Astrocyte (in vitro differentiated cells and primary cell): ENCODE results near the gene PNPLA7. TPM values are rescaled to one million over a fixed set of nuclear protein-coding genes. Genes with fewer than 3 reads are reported as not detected.
"Not testable (repeated sequence)": the region's sequence is repeated elsewhere in the genome, so short reads cannot be mapped to it uniquely, and the experiment has no call there.

Source experiments
- DNase-seq: peaks from one replicate; pipeline ENCODE4 v3.0.0-alpha.2; 2010; ENCODE audit warnings: low read depth
- FAIRE-seq: peaks from 2 replicates; lab custom pipeline; 2011; peaks lifted over from hg19 to GRCh38; lab: Jason Lieb, UNC
- H2AFZ ChIP-seq: 2 replicates; pipeline ENCODE4 v1.6.0; 2012; ENCODE audit warnings: low read depth, low read length, inconsistent platforms
- H3K27ac ChIP-seq: 2 replicates; pipeline ENCODE4 v1.5.1; 2011; ENCODE audit warnings: low read depth, low read length, inconsistent platforms
- H3K27me3 ChIP-seq: 2 replicates; pipeline ENCODE4 v1.6.0; 2011; ENCODE audit warnings: low read length, inconsistent platforms; ENCODE audit not compliant: insufficient read depth
- H3K36me3 ChIP-seq: 2 replicates; pipeline ENCODE4 v1.5.1; 2011; ENCODE audit warnings: low read length, inconsistent platforms; ENCODE audit not compliant: insufficient read depth
- H3K4me1 ChIP-seq: 2 replicates; pipeline ENCODE4 v1.5.1; 2011; ENCODE audit warnings: low read length, inconsistent platforms; ENCODE audit not compliant: insufficient read depth
- H3K4me2 ChIP-seq: 2 replicates; pipeline ENCODE4 v1.6.0; 2012; ENCODE audit warnings: low read length, inconsistent platforms
- H3K4me3 ChIP-seq: 2 replicates; pipeline ENCODE4 v1.5.1; 2011; ENCODE audit warnings: low read depth, mild to moderate bottlenecking, low read length, inconsistent platforms; ENCODE audit not compliant: insufficient read depth
- H3K79me2 ChIP-seq: 2 replicates; pipeline ENCODE4 v1.6.0; 2012; ENCODE audit warnings: mild to moderate bottlenecking, low read length, inconsistent platforms; ENCODE audit not compliant: insufficient read depth
- H3K9ac ChIP-seq: 2 replicates; pipeline ENCODE4 v1.6.0; 2012; ENCODE audit warnings: mild to moderate bottlenecking, low read length, inconsistent platforms
- H3K9me3 ChIP-seq: 2 replicates; pipeline ENCODE4 v1.5.1; 2012; ENCODE audit warnings: low read depth, mild to moderate bottlenecking, low read length, inconsistent platforms; ENCODE audit not compliant: insufficient read depth
- H4K20me1 ChIP-seq: 2 replicates; pipeline ENCODE4 v1.6.0; 2012; ENCODE audit warnings: low read length, inconsistent platforms; ENCODE audit not compliant: insufficient read depth
- H3K27ac Mint-ChIP-seq: one replicate; pipeline ENCODE4 v1.8.0; 2021; ENCODE audit warnings: mild to moderate bottlenecking, mixed read lengths; ENCODE audit not compliant: unreplicated experiment
- H3K27me3 Mint-ChIP-seq: one replicate; pipeline ENCODE4 v1.8.0; 2021; ENCODE audit warnings: low read depth, mixed read lengths; ENCODE audit not compliant: unreplicated experiment
- H3K36me3 Mint-ChIP-seq: one replicate; pipeline ENCODE4 v1.8.0; 2021; ENCODE audit warnings: low read depth, mixed read lengths; ENCODE audit not compliant: unreplicated experiment
- H3K4me1 Mint-ChIP-seq: one replicate; pipeline ENCODE4 v1.8.0; 2021; ENCODE audit warnings: low read depth, mixed read lengths; ENCODE audit not compliant: unreplicated experiment
- H3K4me3 Mint-ChIP-seq: one replicate; pipeline ENCODE4 v1.8.0; 2021; ENCODE audit warnings: mild to moderate bottlenecking, moderate library complexity, mixed read lengths; ENCODE audit not compliant: unreplicated experiment
- H3K9me3 Mint-ChIP-seq: one replicate; pipeline ENCODE4 v1.8.0; 2021; ENCODE audit warnings: mild to moderate bottlenecking, mixed read lengths; ENCODE audit not compliant: unreplicated experiment
- EZH2 ChIP-seq: IDR thresholded peaks from 2 replicates; pipeline ENCODE4 v1.6.1; 2012; ENCODE audit warnings: mild to moderate bottlenecking, low read length, inconsistent platforms; ENCODE audit not compliant: insufficient read depth
- total RNA-seq: library from RNA; stranded (reverse); gene quantifications from 2 replicates; pipeline ENCODE4 v1.2.1, GENCODE V29; 2021
- TF ChIP-seq, protein P1 (sequence below): IDR thresholded peaks from 2 replicates; pipeline ENCODE4 v1.5.1; 2011; ENCODE audit warnings: low read depth, mild to moderate bottlenecking, inconsistent platforms, low read length, moderate library complexity; ENCODE audit not compliant: insufficient read depth

PNPLA7 gene
- total RNA-seq, 1 donor from 2014 or later = 2.6 TPM

DNA sequence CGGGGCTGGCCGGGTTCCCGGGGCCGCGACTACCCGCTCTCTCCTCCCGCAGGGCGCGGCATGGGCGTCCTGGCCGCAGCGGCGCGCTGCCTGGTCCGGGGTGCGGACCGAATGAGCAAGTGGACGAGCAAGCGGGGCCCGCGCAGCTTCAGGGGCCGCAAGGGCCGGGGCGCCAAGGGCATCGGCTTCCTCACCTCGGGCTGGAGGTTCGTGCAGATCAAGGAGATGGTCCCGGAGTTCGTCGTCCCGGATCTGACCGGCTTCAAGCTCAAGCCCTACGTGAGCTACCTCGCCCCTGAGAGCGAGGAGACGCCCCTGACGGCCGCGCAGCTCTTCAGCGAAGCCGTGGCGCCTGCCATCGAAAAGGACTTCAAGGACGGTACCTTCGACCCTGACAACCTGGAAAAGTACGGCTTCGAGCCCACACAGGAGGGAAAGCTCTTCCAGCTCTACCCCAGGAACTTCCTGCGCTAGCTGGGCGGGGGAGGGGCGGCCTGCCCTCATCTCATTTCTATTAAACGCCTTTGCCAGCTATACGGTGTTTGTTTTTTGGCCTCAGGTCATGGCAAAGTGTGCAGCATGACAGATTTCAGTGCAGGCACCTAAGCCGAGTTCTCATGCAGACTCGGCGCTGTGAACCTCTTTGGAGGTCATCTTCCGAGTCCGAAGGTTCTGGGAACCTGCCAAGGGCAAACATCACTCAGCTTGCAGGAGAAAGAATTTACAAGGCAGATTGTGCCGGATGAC lies 2.0 kb upstream of the PNPLA7 start:
- H3K4me3 ChIP-seq = peak overlapping the region; percentile 73
- no peaks in the 10 kb centered on the region for H3K27me3 ChIP-seq
- H3K27ac ChIP-seq = peak overlapping the region; percentile 51
- H3K9ac ChIP-seq = peak overlapping the region; percentile 83
- peaks cover 10% of the 10 kb centered on the region for H3K36me3 ChIP-seq
- Mint-ChIP-seq H3K27ac (peak overlapping the region; percentile 31), H3K36me3 (peaks cover 20% of the 10 kb centered on the region), H3K9me3 (no peaks in the 10 kb centered on the region), H3K4me3 (peak overlapping the region; percentile 91), H3K27me3 (no peaks in the 10 kb centered on the region), H3K4me1 (peaks cover 8% of the 10 kb centered on the region)
- H3K9me3 ChIP-seq = no peaks in the 10 kb centered on the region
- no peak for DNase-seq
- peaks cover 30% of the 10 kb centered on the region for H4K20me1 ChIP-seq
- peaks cover 17% of the 10 kb centered on the region for H3K79me2 ChIP-seq
- peaks cover 12% of the 10 kb centered on the region for H3K4me1 ChIP-seq
- H2AFZ ChIP-seq = peak overlapping the region; percentile 15
- TF ChIP-seq, protein P1, sequence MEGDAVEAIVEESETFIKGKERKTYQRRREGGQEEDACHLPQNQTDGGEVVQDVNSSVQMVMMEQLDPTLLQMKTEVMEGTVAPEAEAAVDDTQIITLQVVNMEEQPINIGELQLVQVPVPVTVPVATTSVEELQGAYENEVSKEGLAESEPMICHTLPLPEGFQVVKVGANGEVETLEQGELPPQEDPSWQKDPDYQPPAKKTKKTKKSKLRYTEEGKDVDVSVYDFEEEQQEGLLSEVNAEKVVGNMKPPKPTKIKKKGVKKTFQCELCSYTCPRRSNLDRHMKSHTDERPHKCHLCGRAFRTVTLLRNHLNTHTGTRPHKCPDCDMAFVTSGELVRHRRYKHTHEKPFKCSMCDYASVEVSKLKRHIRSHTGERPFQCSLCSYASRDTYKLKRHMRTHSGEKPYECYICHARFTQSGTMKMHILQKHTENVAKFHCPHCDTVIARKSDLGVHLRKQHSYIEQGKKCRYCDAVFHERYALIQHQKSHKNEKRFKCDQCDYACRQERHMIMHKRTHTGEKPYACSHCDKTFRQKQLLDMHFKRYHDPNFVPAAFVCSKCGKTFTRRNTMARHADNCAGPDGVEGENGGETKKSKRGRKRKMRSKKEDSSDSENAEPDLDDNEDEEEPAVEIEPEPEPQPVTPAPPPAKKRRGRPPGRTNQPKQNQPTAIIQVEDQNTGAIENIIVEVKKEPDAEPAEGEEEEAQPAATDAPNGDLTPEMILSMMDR = no peak
- no peak for TF ChIP-seq EZH2
- no peak for FAIRE-seq
- peak overlapping the region; percentile 86 for H3K4me2 ChIP-seq

DNA sequence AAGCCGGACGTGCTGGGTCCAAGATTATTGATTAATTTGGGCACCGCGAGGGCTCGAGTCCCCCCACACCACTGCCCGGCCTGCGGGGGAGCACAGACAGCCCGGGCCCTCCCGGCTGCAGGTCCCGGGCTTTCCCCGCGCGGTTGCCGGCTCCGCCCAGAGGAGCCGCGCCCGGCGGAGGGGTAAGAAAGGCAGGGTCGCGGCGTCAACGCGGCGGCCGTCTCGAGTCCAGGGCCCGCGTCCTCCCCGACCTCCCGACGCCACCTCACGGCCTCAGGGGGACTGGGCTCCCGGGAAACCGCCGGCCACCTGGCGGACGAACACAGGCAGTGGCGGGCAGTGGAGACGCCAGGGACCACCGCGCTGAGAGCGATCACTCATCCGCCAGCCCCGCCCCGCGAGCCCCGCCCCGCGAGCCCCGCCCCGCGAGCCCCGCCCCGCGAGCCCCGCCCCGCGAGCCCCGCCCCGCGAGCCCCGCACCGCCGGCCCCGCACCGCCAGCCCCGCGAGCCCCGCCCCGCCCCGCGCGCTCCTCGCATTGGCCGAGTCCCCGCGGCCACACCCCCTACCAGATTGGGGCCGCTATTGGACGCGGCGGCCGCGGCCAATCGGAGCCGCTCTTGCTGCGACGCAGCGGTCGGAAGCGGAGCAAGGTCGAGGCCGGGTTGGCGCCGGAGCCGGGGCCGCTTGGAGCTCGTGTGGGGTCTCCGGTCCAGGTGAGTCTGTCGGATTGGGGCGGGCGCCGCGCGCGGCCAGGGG lies 1.2 kb upstream of the PNPLA7 start, which contains the start of gene MRPL41:
MRPL41 (plus strand) TSS at position 616 of the 758 bp plus-strand sequence. CDS start 203 bp downstream, outside the sequence.
- H3K4me1 ChIP-seq = peaks cover 12% of the 10 kb centered on the region
- TF ChIP-seq, protein P1 = peak; percentile 2
- no peak for TF ChIP-seq EZH2
- H3K4me1 Mint-ChIP-seq = peaks cover 8% of the 10 kb centered on the region
- H3K27ac ChIP-seq = peak within 1 kb of the TSS; percentile 51
- H3K27me3 Mint-ChIP-seq = no peaks in the 10 kb centered on the region
- DNase-seq (peak; percentile 61), FAIRE-seq (no peak)
- peaks cover 7% of the 10 kb centered on the region for H3K36me3 ChIP-seq
- peak within 1 kb of the TSS; percentile 91 for H3K4me3 Mint-ChIP-seq
- H3K9me3 Mint-ChIP-seq = no peaks in the 10 kb centered on the region
- peak within 1 kb of the TSS; percentile 31 for H3K27ac Mint-ChIP-seq
- H3K79me2 ChIP-seq = peaks cover 14% of the 10 kb centered on the region
- no peaks in the 10 kb centered on the region for H3K27me3 ChIP-seq
- H3K9ac ChIP-seq = peak within 1 kb of the TSS; percentile 83
- H3K4me2 ChIP-seq = peak within 1 kb of the TSS; percentile 92
- peak within 1 kb of the TSS; percentile 73 for H3K4me3 ChIP-seq
- peaks cover 28% of the 10 kb centered on the region for H4K20me1 ChIP-seq
- peak within 1 kb of the TSS; percentile 81 for H2AFZ ChIP-seq
- no peaks in the 10 kb centered on the region for H3K9me3 ChIP-seq
- peaks cover 19% of the 10 kb centered on the region for H3K36me3 Mint-ChIP-seq

DNA sequence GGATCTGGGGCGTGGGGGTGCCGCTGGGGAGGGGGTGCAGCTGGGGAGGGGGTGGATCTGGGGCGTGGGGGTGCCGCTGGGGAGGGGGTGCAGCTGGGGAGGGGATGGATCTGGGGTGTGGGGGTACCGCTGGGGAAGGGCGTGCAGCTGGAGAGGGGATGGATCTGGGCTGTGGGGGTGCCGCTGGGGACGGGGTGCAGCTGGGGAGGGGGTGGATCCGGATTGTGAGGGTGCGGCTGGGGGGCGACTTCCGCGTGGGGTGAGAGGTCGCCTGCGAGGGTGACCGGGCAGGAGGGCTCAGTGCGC lies 709 bp upstream of the PNPLA7 start:
- H2AFZ ChIP-seq = peak overlapping the region; percentile 81
- peak overlapping the region; percentile 64 for H3K4me3 ChIP-seq
- peaks cover 11% of the 10 kb centered on the region for H3K4me1 ChIP-seq
- not testable (repeated sequence) for H3K4me3 Mint-ChIP-seq, H3K4me1 Mint-ChIP-seq, FAIRE-seq, H3K9me3 Mint-ChIP-seq, H3K36me3 ChIP-seq, DNase-seq, H3K9me3 ChIP-seq, H3K27ac Mint-ChIP-seq, H3K27me3 ChIP-seq, H3K27me3 Mint-ChIP-seq
- H3K9ac ChIP-seq = peak overlapping the region; percentile 78
- H3K79me2 ChIP-seq = peaks cover 14% of the 10 kb centered on the region
- H4K20me1 ChIP-seq = peaks cover 23% of the 10 kb centered on the region
- peaks cover 16% of the 10 kb centered on the region for H3K36me3 Mint-ChIP-seq
- H3K27ac ChIP-seq = peak overlapping the region; percentile 47
- peak overlapping the region; percentile 92 for H3K4me2 ChIP-seq
